ENCODE measurements around the gene ZC3H10.

- TF ChIP-seq POLR2A (IDR thresholded peaks at IDR 0.05; ENCODE audit: low read length), result no peak
- TF ChIP-seq GATA1 (IDR thresholded peaks at IDR 0.05; ENCODE audit: low read depth, low read length), result no peak
Measured at GRCh38 chr12:56169229-56169759, 51.2 kb downstream of the ZC3H10 start.

Data from erythroblast (primary cell).